Fibroblast of mammary gland (primary cell): ENCODE results near the gene GCAT.

Source experiments
- DNase-seq: peaks from one replicate; pipeline ENCODE4 v3.0.0-alpha.2; 2010; ENCODE audit warnings: low read depth
- H3K4me3 ChIP-seq: 2 replicates; pipeline ENCODE4 v1.5.1; 2011; ENCODE audit warnings: low read depth, mild to moderate bottlenecking, low read length, moderate library complexity; ENCODE audit not compliant: control insufficient read depth
- CTCF ChIP-seq: conservative IDR thresholded peaks from 2 replicates; pipeline ENCODE4 v1.5.1; 2011; ENCODE audit warnings: low read depth, low read length, inconsistent platforms; ENCODE audit not compliant: control insufficient read depth, insufficient read depth

The GCAT gene

GRCh38 chr22:37808294-37808657 lies 542 bp downstream of the GCAT start:
- no peak for TF ChIP-seq CTCF
- peak; percentile 50 for DNase-seq
- peak overlapping the region; percentile 69 for H3K4me3 ChIP-seq

- no peak for TF ChIP-seq CTCF
- no peak overlapping the region for H3K4me3 ChIP-seq
- no peak for DNase-seq
Observed at GRCh38 chr22:37809672-37810333, 2.1 kb downstream of the GCAT start.

- no peak overlapping the region for H3K4me3 ChIP-seq
- DNase-seq = no peak
- TF ChIP-seq CTCF = no peak
Observed at GRCh38 chr22:37811867-37812266, 4.1 kb downstream of the GCAT start.

GRCh38 chr22:37812869-37813678 lies 5.3 kb downstream of the GCAT start:
- H3K4me3 ChIP-seq = no peak overlapping the region
- no peak for TF ChIP-seq CTCF
- DNase-seq = no peak

- DNase-seq = no peak
- no peak for TF ChIP-seq CTCF
Observed at GRCh38 chr22:37815593-37815992, 7.9 kb downstream of the GCAT start.

GRCh38 chr22:37816543-37817180 lies 8.9 kb downstream of the GCAT start:
- no peak overlapping the region for H3K4me3 ChIP-seq

More at GRCh38 chr22:37815593-37815992, 7.9 kb downstream of the GCAT start:
- H3K4me3 ChIP-seq = no peak overlapping the region

More at GRCh38 chr22:37816543-37817180, 8.9 kb downstream of the GCAT start:
- TF ChIP-seq CTCF = no peak
- DNase-seq = no peak
